Natural killer cell (primary cell): Measurements from ENCODE around the gene MAP2K5. TPM values are rescaled to one million over a fixed set of nuclear protein-coding genes. Genes with fewer than 3 reads are reported as not detected.

Source experiments
- ATAC-seq, 3 donors: fragments of 150-1000 bp in 2 of 3; fragments of 200-7000 bp in 1 of 3; cut with Tn5 transposase; 1 replicate in 1 of 3; 2 replicates in 2 of 3; pipeline ENCODE4 v1.10.0; 2021; ENCODE audit warnings: mild to moderate bottlenecking in 2 of 3, moderate library complexity in 2 of 3
- DNase-seq, 2 donors: peaks; one replicate each; pipeline versions ENCODE4 v3.0.0 to v3.0.0-alpha.2; 2013 to 2021; ENCODE audit warnings: mixed read lengths in 1 of 2
- H3K27ac ChIP-seq: one replicate; pipeline ENCODE4 v1.5.1; 2013; ENCODE audit warnings: mild to moderate bottlenecking, low read length
- H3K27me3 ChIP-seq: one replicate; pipeline ENCODE4 v1.6.1; 2013; ENCODE audit warnings: low read length; ENCODE audit not compliant: control insufficient read depth, insufficient read depth
- H3K36me3 ChIP-seq: one replicate; pipeline ENCODE4 v1.6.1; 2013; ENCODE audit warnings: low read length; ENCODE audit not compliant: control insufficient read depth, insufficient read depth
- H3K4me1 ChIP-seq: one replicate; pipeline ENCODE4 v1.6.1; 2013; ENCODE audit warnings: low read length; ENCODE audit not compliant: control insufficient read depth, insufficient read depth
- H3K4me3 ChIP-seq: one replicate; pipeline ENCODE4 v1.5.1; 2013; ENCODE audit warnings: low read length
- H3K9me3 ChIP-seq: one replicate; pipeline ENCODE4 v1.6.1; 2013; ENCODE audit warnings: low read length; ENCODE audit not compliant: control insufficient read depth, insufficient read depth
- H3K27ac Mint-ChIP-seq, 2 donors: one replicate each; pipeline ENCODE4 v1.8.0; 2022; ENCODE audit warnings: mild to moderate bottlenecking in 2 of 2, mixed read lengths in 2 of 2, moderate library complexity in 1 of 2
- H3K27me3 Mint-ChIP-seq, 2 donors: one replicate each; pipeline ENCODE4 v1.8.0; 2022; ENCODE audit warnings: low read depth in 2 of 2, mixed read lengths in 2 of 2
- H3K36me3 Mint-ChIP-seq: one replicate; pipeline ENCODE4 v1.8.0; 2022; ENCODE audit warnings: mixed read lengths
- H3K4me1 Mint-ChIP-seq, 2 donors: one replicate each; pipeline ENCODE4 v1.8.0; 2022; ENCODE audit warnings: mixed read lengths in 2 of 2
- H3K4me3 Mint-ChIP-seq: one replicate; pipeline ENCODE4 v1.8.0; 2022; ENCODE audit warnings: mild to moderate bottlenecking, moderate library complexity, mixed read lengths
- H3K9me3 Mint-ChIP-seq, 2 donors: one replicate each; pipeline ENCODE4 v1.8.0; 2022; ENCODE audit warnings: mixed read lengths in 2 of 2
- WGBS: methylation state at CpG from one replicate; pipeline ENCODE4 v1.1.7; 2013; ENCODE audit warnings: missing lambda C conversion rate; ENCODE audit not compliant: insufficient coverage; 5-methylcytosine and 5-hydroxymethylcytosine counted together
- intact Hi-C: fragments of 100-400 bp; cut with micrococcal nuclease; formaldehyde crosslinking; loops from one replicate; pipeline ENCODE4 v1.14.2; 2022
- total RNA-seq, 4 donors: library from RNA; stranded (reverse); fragments of 120-200 nt in 1 of 4; gene quantifications; one replicate each; pipeline versions ENCODE4 v1.2.3 to v1.2.4, GENCODE V29; 2013 to 2022
- TF ChIP-seq, protein P1 (sequence below): fragments of 200-600 bp; IDR thresholded peaks from one replicate; pipeline ENCODE4 v1.8.0; 2022; ENCODE audit warnings: antibody characterized with exemption

Gene MAP2K5
- 10 to 100 TPM; 25.6 to 32.6 (median 29.2) TPM for total RNA-seq
- 20.6 TPM for total RNA-seq (2013)

DNA sequence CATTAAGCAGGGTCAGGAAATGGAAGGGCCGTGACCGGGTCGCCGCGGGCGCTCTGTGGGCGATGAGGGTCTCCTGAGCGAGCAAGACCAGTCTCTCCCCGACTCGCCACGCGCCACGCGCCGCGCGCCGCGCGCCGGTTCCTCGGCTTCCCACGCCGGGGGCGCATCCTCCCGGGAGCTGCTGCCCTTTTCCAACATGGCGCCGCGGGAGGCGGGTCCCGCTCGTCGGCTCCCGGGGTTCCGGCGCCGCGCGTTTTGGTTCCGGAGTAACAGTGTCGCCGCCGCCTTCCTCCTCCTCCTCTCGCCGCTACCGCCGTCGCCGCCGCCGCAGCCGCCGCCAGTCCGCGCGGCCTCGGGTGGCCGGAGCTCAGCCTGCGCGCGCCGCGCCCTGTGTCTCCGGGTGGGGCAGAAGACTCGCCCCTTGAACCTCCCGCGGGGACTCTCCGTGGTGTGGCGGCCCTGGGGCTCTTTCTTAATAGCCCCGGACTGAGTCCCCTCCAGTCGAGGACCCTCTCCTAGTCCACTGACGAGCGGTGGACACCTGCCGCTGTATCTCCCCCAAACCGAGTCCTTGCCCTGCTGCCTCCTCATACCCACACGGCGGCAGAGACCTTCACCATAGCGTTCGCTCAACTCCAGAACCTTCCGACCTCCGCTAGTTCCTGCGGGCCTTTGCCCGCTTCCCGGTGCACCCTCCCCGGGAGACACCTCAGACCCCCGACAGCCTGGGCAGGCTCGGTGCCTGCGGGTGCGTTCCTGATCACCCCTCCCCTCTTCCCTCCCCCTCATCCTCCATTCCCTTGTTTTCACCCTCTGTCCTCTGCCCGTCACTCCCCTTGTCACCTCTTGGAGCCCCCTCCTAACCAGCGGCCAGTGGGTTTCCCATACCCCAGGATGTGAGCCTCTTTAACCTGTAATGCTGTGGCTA is at the start of gene MAP2K5:
TSS of gene MAP2K5 (plus strand) at position 284 of the 928 bp plus-strand sequence. CDS start at position 917, 633 bp downstream.
- peaks cover 33 to 40% of the 10 kb centered on the region in 2 donors for H3K4me1 Mint-ChIP-seq
- H3K27me3 Mint-ChIP-seq, result no peaks in the 10 kb centered on the region
- Histone ChIP-seq H3K27me3 (no peaks in the 10 kb centered on the region), H3K36me3 (peaks cover 2% of the 10 kb centered on the region), H3K9me3 (no peaks in the 10 kb centered on the region), H3K4me1 (peaks cover 13% of the 10 kb centered on the region), H3K27ac (peak within 1 kb of the TSS; percentile 79), H3K4me3 (peak within 1 kb of the TSS; percentile 68)
- TF ChIP-seq, protein P1, sequence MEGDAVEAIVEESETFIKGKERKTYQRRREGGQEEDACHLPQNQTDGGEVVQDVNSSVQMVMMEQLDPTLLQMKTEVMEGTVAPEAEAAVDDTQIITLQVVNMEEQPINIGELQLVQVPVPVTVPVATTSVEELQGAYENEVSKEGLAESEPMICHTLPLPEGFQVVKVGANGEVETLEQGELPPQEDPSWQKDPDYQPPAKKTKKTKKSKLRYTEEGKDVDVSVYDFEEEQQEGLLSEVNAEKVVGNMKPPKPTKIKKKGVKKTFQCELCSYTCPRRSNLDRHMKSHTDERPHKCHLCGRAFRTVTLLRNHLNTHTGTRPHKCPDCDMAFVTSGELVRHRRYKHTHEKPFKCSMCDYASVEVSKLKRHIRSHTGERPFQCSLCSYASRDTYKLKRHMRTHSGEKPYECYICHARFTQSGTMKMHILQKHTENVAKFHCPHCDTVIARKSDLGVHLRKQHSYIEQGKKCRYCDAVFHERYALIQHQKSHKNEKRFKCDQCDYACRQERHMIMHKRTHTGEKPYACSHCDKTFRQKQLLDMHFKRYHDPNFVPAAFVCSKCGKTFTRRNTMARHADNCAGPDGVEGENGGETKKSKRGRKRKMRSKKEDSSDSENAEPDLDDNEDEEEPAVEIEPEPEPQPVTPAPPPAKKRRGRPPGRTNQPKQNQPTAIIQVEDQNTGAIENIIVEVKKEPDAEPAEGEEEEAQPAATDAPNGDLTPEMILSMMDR, result no peak
- no peaks in the 10 kb centered on the region for H3K9me3 Mint-ChIP-seq
- DNase-seq (peak; percentile 75 to 90), ATAC-seq (peak; percentile 75 to 83 (median 81))
- H3K4me3 Mint-ChIP-seq, result peak within 1 kb of the TSS; percentile 96
- intact Hi-C loops, result loop anchor here (2.0 kb wide), 1 partner anchor 298 kb away; the partner anchor contains the start of gene RNU6-1
- peak within 1 kb of the TSS; percentile 95 to 96 for H3K27ac Mint-ChIP-seq
- H3K36me3 Mint-ChIP-seq, result no peaks in the 10 kb centered on the region
- under 1% methylated on average over 91 of the region's 91 CpGs for WGBS

DNA sequence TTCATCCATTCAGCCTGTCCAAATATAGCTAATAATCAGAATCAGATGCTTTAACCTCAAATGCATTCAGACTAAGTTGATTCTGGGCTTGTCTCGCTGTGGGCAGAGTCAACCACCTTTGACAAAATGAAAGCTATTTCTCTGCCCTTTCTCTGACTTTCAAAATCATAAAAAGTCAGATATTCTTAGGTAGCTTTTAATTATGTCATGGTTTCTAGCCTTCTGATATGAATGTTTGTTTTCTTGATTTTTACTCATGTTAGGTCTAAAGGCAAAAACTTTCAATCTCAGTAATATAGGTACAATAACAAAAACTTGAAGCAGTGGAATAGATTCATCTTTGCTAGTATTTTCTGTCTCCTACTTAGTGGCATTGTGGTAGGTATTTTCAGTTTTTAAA is 46.9 kb upstream of the MAP2K5 start:
- Histone ChIP-seq H3K27me3 (no peaks in the 10 kb centered on the region), H3K9me3 (no peaks in the 10 kb centered on the region), H3K4me3 (no peak overlapping the region), H3K4me1 (no peaks in the 10 kb centered on the region), H3K27ac (no peak overlapping the region), H3K36me3 (no peaks in the 10 kb centered on the region)
- DNase-seq (no peak), ATAC-seq (no peak)
- Mint-ChIP-seq H3K27me3 (no peaks in the 10 kb centered on the region), H3K27ac (no peak overlapping the region), H3K4me3 (no peak overlapping the region), H3K4me1 (no peaks in the 10 kb centered on the region), H3K36me3 (no peaks in the 10 kb centered on the region), H3K9me3 (no peaks in the 10 kb centered on the region)
- TF ChIP-seq, protein P1, result no peak
- no CpG with 5 or more reads among the region's 1 CpG for WGBS
- intact Hi-C loops, result no loop called here

DNA sequence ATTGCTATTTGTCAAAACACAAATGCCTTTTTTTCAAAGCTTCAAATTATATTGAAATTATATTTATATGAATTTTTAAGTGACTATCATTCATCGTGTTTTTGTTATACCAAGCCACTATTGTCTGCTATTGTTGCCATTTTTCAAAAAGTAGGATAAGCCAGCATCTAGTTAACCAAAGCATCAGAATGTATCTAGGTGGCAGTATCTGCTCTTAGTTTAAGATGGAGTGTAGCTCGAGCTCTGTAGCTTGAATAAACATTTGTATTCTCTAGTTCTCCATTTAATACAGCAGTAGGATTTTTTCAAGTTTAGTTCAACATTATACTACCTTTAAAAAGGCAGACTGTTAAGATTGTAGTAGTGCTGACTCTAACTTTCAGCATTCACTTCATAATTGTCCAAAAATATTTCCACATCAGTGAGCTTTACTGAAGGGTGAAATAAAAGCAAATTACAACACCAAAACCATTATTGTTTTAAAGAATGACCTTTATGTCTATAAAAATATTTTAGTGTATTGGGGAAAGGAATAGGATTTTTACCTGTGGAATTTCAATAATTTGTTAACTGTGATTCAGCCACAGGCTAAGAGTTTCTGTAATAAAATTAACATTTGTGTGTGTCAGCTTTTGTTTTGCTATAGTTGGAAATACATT is 41.2 kb upstream of the MAP2K5 start:
- Histone ChIP-seq H3K27me3 (no peaks in the 10 kb centered on the region), H3K36me3 (no peaks in the 10 kb centered on the region), H3K27ac (no peak overlapping the region), H3K4me3 (no peak overlapping the region), H3K4me1 (no peaks in the 10 kb centered on the region), H3K9me3 (no peaks in the 10 kb centered on the region)
- intact Hi-C loops, result loop anchor here (1.0 kb wide), 1 partner anchor 335 kb away; no protein-coding TSS in a partner anchor
- ATAC-seq (peak in 1 of 3 donors; percentile 45), DNase-seq (peak in 1 of 2 donors; percentile 41)
- Mint-ChIP-seq H3K27ac (no peak overlapping the region), H3K27me3 (no peaks in the 10 kb centered on the region), H3K4me1 (no peaks in the 10 kb centered on the region), H3K4me3 (no peak overlapping the region), H3K9me3 (no peaks in the 10 kb centered on the region), H3K36me3 (no peaks in the 10 kb centered on the region)
- TF ChIP-seq, protein P1, result no peak
- WGBS, result no CpG with 5 or more reads among the region's 2 CpGs
